ENCODE results near the gene KIF5A. TPM values are rescaled to one million over a fixed set of nuclear protein-coding genes. Genes with fewer than 3 reads are reported as not detected.

The KIF5A gene
- total RNA-seq, 1 experiment from 2014 or later, result 3.0 TPM

GRCh38 chr12:57533108-57533507 lies 16.7 kb upstream of the KIF5A start:
- intact Hi-C loops (cut with micrococcal nuclease; ENCODE audit: unreplicated experiment) (no loop called here), in situ Hi-C loops (cut with HindIII; ENCODE audit: low pct_unique_long_range_greater_than_20kb, low sequenced_read_pairs) (no loop called here)
- DNase-seq (ENCODE audit: low read depth, low spot score) (no peak), ATAC-seq (no peak)
- H3K36me3 ChIP-seq (ENCODE audit: control insufficient read depth, insufficient read depth, low read length), result peaks cover 11% of the 10 kb centered on the region
- ChIA-PET POLR2A (no interaction called here), CTCF (no interaction called here)
- no peak overlapping the region for H3K27ac ChIP-seq (ENCODE audit: low read length)
- no peaks in the 10 kb centered on the region for H3K27me3 ChIP-seq (ENCODE audit: control insufficient read depth, insufficient read depth, low read length)
- H3K4me3 ChIP-seq (ENCODE audit: low read depth in 2 of 2, low read length in 2 of 2), result no peak overlapping the region
- BruUV-seq (replicated peaks), result no TSS peak
- no peaks in the 10 kb centered on the region for H3K9me3 ChIP-seq (ENCODE audit: control insufficient read depth, insufficient read depth, low read depth, low read length)
- H3K4me1 ChIP-seq (ENCODE audit: control insufficient read depth, insufficient read depth, low read length), result peaks cover 4% of the 10 kb centered on the region; the same call in 1 of the 2 replicates
- TF ChIP-seq CTCF (IDR thresholded peaks at IDR 0.05), result no peak
- no peak for TF ChIP-seq TCF7L2 (IDR thresholded peaks at IDR 0.05; ENCODE audit: low read depth, low read length)
- no peak for TF ChIP-seq SIN3A (IDR thresholded peaks at IDR 0.05; ENCODE audit: borderline replicate concordance, insufficient read depth, low read depth, low read length)
- TF ChIP-seq REST (IDR thresholded peaks at IDR 0.05; ENCODE audit: insufficient read depth in 1 of 2, low read depth in 2 of 2, low read length in 1 of 2), result no peak
- TF ChIP-seq POLR2AphosphoS5 (IDR thresholded peaks at IDR 0.05; ENCODE audit: low read depth, low read length), result no peak

- POLR2A ChIA-PET, result interaction anchor here (0.6 kb wide), 1 partner anchor 83 kb away, joined by 5 read pairs; no protein-coding TSS in a partner anchor
- Histone ChIP-seq H3K27ac (ENCODE audit: low read length) (no peak overlapping the region), H3K27me3 (ENCODE audit: control insufficient read depth, insufficient read depth, low read length) (no peaks in the 10 kb centered on the region), H3K36me3 (ENCODE audit: control insufficient read depth, insufficient read depth, low read length) (peaks cover 13% of the 10 kb centered on the region), H3K4me3 (ENCODE audit: low read depth in 2 of 2, low read length in 2 of 2) (no peak overlapping the region), H3K9me3 (ENCODE audit: control insufficient read depth, insufficient read depth, low read depth, low read length) (no peaks in the 10 kb centered on the region), H3K4me1 (ENCODE audit: control insufficient read depth, insufficient read depth, low read length) (peaks cover 4% of the 10 kb centered on the region; the same call in 1 of the 2 replicates)
- intact Hi-C loops (cut with micrococcal nuclease; ENCODE audit: unreplicated experiment) (no loop called here), in situ Hi-C loops (cut with HindIII; ENCODE audit: low pct_unique_long_range_greater_than_20kb, low sequenced_read_pairs) (no loop called here)
- TF ChIP-seq SIN3A (IDR thresholded peaks at IDR 0.05; ENCODE audit: borderline replicate concordance, insufficient read depth, low read depth, low read length) (no peak), CTCF (IDR thresholded peaks at IDR 0.05) (no peak), REST (IDR thresholded peaks at IDR 0.05; ENCODE audit: insufficient read depth in 1 of 2, low read depth in 2 of 2, low read length in 1 of 2) (no peak), POLR2AphosphoS5 (IDR thresholded peaks at IDR 0.05; ENCODE audit: low read depth, low read length) (no peak), TCF7L2 (IDR thresholded peaks at IDR 0.05; ENCODE audit: low read depth, low read length) (no peak)
- ATAC-seq, result no peak
- CTCF ChIA-PET, result no interaction called here
- BruUV-seq (replicated peaks), result no TSS peak
- DNase-seq (ENCODE audit: low read depth, low spot score), result no peak
Observed at GRCh38 chr12:57534250-57534649, 15.6 kb upstream of the KIF5A start.
